BJ (cell line): ENCODE results near the gene MYL11. TPM values are rescaled to one million over a fixed set of nuclear protein-coding genes. Genes with fewer than 3 reads are reported as not detected.

Experiments used
- CTCF ChIA-PET: fragments of 350-600 bp; formaldehyde crosslinking; extraction: SDS; loops from one replicate; lab custom pipeline; 2021; ENCODE audit warnings: antibody characterized with exemption, inconsistent platforms; lab: Yijun Ruan, JAX
- POLR2A ChIA-PET: fragments of 300-600 bp; sonication (Branson Sonifier 250); formaldehyde crosslinking; extraction: SDS; loops from one replicate; lab custom pipeline; 2021; ENCODE audit warnings: antibody characterized with exemption; lab: Charles Lee
- DNase-seq: peaks from one replicate; pipeline ENCODE4 v3.0.0-alpha.2; 2011; ENCODE audit warnings: low read depth
- H3K27me3 ChIP-seq: 2 replicates; pipeline ENCODE4 v1.6.0; 2011; ENCODE audit warnings: low read length; ENCODE audit not compliant: control insufficient read depth, insufficient read depth
- H3K36me3 ChIP-seq: 2 replicates; pipeline ENCODE4 v1.5.1; 2011; ENCODE audit warnings: low read length; ENCODE audit not compliant: control insufficient read depth, insufficient read depth
- H3K4me3 ChIP-seq: 2 replicates; pipeline ENCODE4 v1.5.1; 2011; ENCODE audit warnings: low read depth, mild to moderate bottlenecking, control low read depth, low read length
- polyA plus RNA-seq: library from polyadenylated mRNA; depleted of rRNA; stranded (reverse); fragments of >200 nt; gene quantifications from 2 replicates; pipeline ENCODE4 v1.2.3, GENCODE V29; 2011
- TF ChIP-seq, protein P1 (sequence below): IDR thresholded peaks from 2 replicates; pipeline ENCODE4 v1.5.1; 2011; ENCODE audit warnings: low read depth, mild to moderate bottlenecking, control low read depth, inconsistent platforms, low read length, moderate library complexity; ENCODE audit not compliant: insufficient read depth

The MYL11 gene
- polyA plus RNA-seq, 1 experiment, result 0.69 TPM

DNA sequence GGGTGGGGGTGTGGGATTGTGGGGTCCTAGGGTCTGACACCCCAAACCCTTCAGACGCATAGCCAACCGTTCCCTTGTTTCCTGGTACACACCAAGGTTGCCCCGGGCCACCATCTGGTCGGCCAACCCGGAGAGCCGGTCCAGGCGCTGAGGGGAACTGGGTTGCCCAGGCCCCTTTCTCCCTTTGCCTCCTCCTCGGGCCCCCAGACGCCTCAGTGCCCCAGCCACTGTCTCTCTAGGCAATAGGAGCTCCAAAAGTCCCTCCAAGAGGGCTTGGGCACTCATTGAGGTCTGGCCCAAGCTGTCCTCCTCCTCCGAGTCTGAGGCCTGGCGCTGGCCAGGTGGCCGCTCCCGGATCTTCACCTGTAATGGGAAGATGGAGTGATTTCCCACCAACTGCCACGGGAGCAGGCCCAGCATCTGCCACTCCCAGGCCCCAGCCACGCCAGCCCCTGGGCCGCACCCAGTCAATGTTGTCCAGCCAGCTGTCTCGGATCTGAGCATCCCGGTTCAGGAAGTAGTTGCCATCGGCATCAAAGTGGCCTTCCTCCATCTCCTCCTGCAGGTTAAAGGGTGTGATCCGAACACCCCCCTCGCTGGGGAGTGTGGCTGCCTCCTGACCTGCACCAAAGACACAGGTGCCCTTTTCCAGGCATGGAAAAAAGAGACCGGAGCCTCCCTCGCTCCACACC lies 21.0 kb upstream of the MYL11 start:
- peaks cover 14% of the 10 kb centered on the region for H3K36me3 ChIP-seq
- CTCF ChIA-PET, result interaction anchor here (1.5 kb wide), 1 partner anchor 56 kb away, joined by 4 read pairs; no protein-coding TSS in a partner anchor

DNA sequence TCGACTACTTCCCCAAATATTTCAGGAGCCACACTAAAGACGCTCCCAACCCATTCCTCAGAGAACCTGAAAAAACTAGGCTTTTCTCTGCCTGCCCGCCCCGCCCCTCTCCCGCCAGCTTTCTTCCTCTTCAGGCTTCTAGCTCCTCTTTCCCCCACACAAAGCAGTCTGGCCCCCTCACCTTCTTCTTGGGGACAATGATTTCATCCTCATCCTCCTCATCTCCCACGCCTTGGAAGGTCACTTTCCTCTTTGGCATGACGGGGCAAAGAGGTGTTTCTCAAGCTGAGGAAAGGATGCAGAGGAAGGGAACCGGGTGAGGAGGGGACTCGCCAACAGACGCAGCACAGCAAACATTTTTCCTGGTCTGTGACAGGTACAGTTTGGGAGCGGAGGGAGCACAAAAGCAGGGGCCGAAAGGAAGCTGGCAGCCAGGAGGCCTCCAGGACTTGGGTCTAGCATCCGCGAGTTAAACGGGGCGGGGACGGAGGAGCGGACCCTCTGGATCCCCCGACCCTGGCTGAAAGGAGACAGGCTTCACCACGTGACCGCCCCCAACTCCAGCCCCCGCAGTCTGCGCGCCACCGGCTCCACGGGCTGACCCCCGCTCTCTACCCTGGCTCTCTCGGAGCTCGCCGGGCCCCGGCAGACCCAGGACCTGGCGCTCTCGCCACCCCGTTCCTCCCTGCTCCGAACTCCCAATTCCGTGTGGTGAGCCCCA lies 20.0 kb upstream of the MYL11 start:
- CTCF ChIA-PET, result interaction anchor here (1.0 to 1.1 kb wide), 2 partner anchors 10 kb away, joined by 3 read pairs; no protein-coding TSS in a partner anchor
- TF ChIP-seq, protein P1, sequence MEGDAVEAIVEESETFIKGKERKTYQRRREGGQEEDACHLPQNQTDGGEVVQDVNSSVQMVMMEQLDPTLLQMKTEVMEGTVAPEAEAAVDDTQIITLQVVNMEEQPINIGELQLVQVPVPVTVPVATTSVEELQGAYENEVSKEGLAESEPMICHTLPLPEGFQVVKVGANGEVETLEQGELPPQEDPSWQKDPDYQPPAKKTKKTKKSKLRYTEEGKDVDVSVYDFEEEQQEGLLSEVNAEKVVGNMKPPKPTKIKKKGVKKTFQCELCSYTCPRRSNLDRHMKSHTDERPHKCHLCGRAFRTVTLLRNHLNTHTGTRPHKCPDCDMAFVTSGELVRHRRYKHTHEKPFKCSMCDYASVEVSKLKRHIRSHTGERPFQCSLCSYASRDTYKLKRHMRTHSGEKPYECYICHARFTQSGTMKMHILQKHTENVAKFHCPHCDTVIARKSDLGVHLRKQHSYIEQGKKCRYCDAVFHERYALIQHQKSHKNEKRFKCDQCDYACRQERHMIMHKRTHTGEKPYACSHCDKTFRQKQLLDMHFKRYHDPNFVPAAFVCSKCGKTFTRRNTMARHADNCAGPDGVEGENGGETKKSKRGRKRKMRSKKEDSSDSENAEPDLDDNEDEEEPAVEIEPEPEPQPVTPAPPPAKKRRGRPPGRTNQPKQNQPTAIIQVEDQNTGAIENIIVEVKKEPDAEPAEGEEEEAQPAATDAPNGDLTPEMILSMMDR, result no peak
- H3K36me3 ChIP-seq, result peaks cover 21% of the 10 kb centered on the region
- no peaks in the 10 kb centered on the region for H3K27me3 ChIP-seq
- no peak for DNase-seq
- H3K4me3 ChIP-seq, result peak overlapping the region; percentile 94
- POLR2A ChIA-PET, result interaction anchor here (1.2 kb wide), 1 partner anchor 16 kb away, joined by 7 read pairs; the partner anchor contains the start of gene TBC1D10B

More for the DNA sequence above, 21.0 kb upstream of the MYL11 start:
- TF ChIP-seq, protein P1, result no peak
- Histone ChIP-seq H3K4me3 (no peak overlapping the region; the same call in 1 of the 2 replicates), H3K27me3 (no peaks in the 10 kb centered on the region)
- DNase-seq, result no peak
- POLR2A ChIA-PET, result no interaction called here

DNA sequence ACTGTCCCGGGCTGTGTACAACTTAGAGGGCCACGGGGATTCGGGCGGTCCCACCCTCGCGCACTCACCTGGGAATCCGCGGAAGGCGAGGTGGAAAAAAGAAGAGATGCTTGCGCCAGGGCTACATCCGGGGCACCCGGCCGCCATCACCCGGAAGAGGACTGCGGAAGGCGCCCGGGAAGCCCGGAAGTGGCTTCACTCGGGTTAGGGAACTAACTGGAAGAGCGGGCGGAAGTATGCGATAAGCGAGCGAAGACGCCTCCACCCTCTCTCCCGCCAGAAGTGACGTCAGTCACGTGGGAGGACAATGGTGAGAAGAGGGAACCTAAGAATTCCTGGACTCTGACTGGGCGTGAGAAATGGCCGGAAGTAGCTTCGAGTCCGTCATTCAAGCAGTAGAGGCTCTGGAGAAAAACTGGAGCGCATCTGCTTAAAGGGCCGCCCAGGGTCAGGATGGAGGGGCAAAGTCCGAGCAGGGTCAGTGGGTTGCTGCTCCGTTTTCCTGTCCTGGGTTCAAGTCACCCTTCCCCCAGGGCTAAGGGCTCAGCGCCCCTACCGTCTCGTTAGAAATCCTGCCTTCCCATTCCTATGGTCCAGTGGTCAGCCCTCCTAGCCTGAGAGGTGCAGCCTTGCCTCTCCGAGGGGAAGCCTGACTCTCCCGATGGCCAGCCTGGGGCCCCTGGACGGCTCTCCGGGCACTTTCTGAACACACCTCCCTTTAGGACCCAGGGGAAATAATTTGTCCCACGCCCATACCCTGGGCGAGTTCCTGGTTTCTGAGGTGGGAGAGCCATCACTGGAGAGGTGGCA lies 19.3 kb upstream of the MYL11 start, which contains the start of gene CD2BP2:
Gene CD2BP2 (minus strand): TSS at position 165 of the 810 bp plus-strand sequence. CDS start 627 bp downstream, outside the sequence.
- POLR2A ChIA-PET, result interaction anchor here (1.2 kb wide), 1 partner anchor 15 kb away, joined by 7 read pairs; the partner anchor contains the start of gene TBC1D10B
- Histone ChIP-seq H3K4me3 (peak within 1 kb of the TSS; percentile 94), H3K36me3 (peaks cover 24% of the 10 kb centered on the region), H3K27me3 (no peaks in the 10 kb centered on the region)
- DNase-seq, result peak; percentile 99
- TF ChIP-seq, protein P1, result peak; percentile 19; the same call in 1 of the 2 replicates
- CTCF ChIA-PET, result interaction anchor here (1.0 to 1.5 kb wide), 4 partner anchors 9 to 40 kb away, joined by 3 read pairs; partner anchors contain the start of gene ZNF48

DNA sequence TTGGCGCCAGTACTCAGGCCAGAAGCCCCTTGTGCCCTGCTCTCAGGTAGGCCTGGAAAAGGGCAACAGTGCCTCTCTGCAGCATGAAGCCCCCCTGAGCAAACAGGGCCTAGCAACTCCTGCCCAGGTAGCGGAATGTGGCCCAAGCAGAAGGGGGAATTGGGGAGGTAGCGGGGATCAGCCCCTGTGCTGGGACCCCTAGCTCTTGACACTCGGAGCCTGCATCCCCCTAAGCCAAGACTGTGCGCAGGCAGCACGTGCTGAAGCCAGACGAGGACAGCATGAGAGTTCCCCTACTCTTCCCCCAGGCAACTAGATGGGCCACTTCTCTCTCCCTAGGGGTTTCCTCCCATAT lies 18.7 kb upstream of the MYL11 start:
- no peaks in the 10 kb centered on the region for H3K27me3 ChIP-seq
- H3K36me3 ChIP-seq, result peaks cover 24% of the 10 kb centered on the region
- TF ChIP-seq, protein P1, result no peak
- H3K4me3 ChIP-seq, result peak overlapping the region; percentile 94
- CTCF ChIA-PET, result interaction anchor here (1.2 to 1.8 kb wide), 3 partner anchors 9 to 54 kb away, joined by 3 to 5 read pairs (median 3); partner anchors contain the start of gene ZNF48
- POLR2A ChIA-PET, result interaction anchor here (0.6 to 1.2 kb wide), 2 partner anchors 13 to 15 kb away, joined by 3 to 7 read pairs; partner anchors contain the start of gene TBC1D10B
- no peak for DNase-seq
